ENCODE results near the gene RNF14. TPM values are rescaled to one million over a fixed set of nuclear protein-coding genes. Genes with fewer than 3 reads are reported as not detected.

The RNF14 gene
- total and polyA plus RNA-seq, 10 of the 15 experiments (the other 5 are each of a cell fraction or from before 2014, with no cell fraction given): 13.2 to 41.8 (median 28.3) TPM

DNA sequence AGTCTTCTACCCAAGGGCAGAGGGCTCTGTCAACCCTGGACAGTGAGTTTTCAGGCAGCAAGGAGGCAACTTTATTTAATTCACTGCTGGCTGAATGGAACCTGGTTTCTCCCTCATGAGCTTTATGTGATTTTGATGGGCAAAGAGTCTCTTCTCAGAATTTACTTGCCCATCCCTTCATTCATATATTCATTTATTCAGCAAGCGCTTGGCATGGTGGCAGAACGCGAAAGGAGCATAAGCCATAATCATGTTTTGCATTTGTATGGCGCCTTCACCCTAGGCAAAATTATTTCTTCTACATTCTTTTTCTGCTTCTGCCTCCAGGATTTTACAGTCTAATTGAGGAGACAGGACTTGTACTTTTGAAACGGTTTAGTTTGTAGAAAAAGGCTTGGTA, 37.2 kb upstream of the RNF14 start:
- intact Hi-C loops (cut with micrococcal nuclease; ENCODE audit: unreplicated experiment): no loop called here

More for the DNA sequence above, 37.2 kb upstream of the RNF14 start:
- no peak for DNase-seq (ENCODE audit: low read depth, low spot score)
- no peaks in the 10 kb centered on the region for H3K27me3 ChIP-seq (replicated peaks in 1 of 2; ENCODE audit: control insufficient read depth in 2 of 2, insufficient read depth in 2 of 2, low read length in 1 of 2)
- no peak overlapping the region for H3K9ac ChIP-seq (ENCODE audit: control insufficient read depth, insufficient read depth, low read length)
- H3K9me3 ChIP-seq (replicated peaks; ENCODE audit: control insufficient read depth, insufficient read depth, low read length): no peaks in the 10 kb centered on the region
- no peaks in the 10 kb centered on the region for H4K20me1 ChIP-seq (ENCODE audit: control insufficient read depth, insufficient read depth)
- no peak overlapping the region for H3K4me3 ChIP-seq
- ChIA-PET SMC1A (ENCODE audit: uncharacterized antibody, unreplicated experiment) (no interaction called here), POLR2A (no interaction called here), CTCF (interaction anchor here (1.0 kb wide), 1 partner anchor 29 kb away, joined by 3 read pairs; no protein-coding TSS in a partner anchor), RAD21 (ENCODE audit: unreplicated experiment) (no interaction called here)
- H3K4me2 ChIP-seq (ENCODE audit: control insufficient read depth, insufficient read depth): no peak overlapping the region
- 90% methylated on average over 5 of the region's 5 CpGs for WGBS (ENCODE audit: insufficient coverage, insufficient replicate concordance, low lambda C conversion rate, missing lambda C conversion rate)
- H3K79me2 ChIP-seq (ENCODE audit: control insufficient read depth, insufficient read depth, low read length): no peaks in the 10 kb centered on the region
- H3K4me1 ChIP-seq (ENCODE audit: control insufficient read depth, insufficient read depth, low read length): no peaks in the 10 kb centered on the region
- H3K27ac ChIP-seq (ENCODE audit: control insufficient read depth, insufficient read depth): no peak overlapping the region
- H3K36me3 ChIP-seq (ENCODE audit: control insufficient read depth in 2 of 2, insufficient read depth in 2 of 2, low read length in 1 of 2): peaks cover 15 to 28% of the 10 kb centered on the region in 2 experiments
- no TSS peak for BruUV-seq (replicated peaks)
- in situ Hi-C loops (cut with MboI): no loop called here
- no peak for ATAC-seq
- no peak overlapping the region for H2AFZ ChIP-seq (ENCODE audit: control insufficient read depth, low read depth, low read length)
- FAIRE-seq: no peak
- TF ChIP-seq SP1 (IDR thresholded peaks at IDR 0.05; ENCODE audit: low read depth, low read length) (no peak), RB1 (IDR thresholded peaks at IDR 0.05; ENCODE audit: borderline replicate concordance) (no peak), SIN3A (IDR thresholded peaks at IDR 0.05; ENCODE audit: low read depth, low read length) (no peak), PKNOX1 (IDR thresholded peaks at IDR 0.05) (no peak), ZBTB4 (CRISPR knock-in tag; IDR thresholded peaks at IDR 0.05) (no peak), NFYA (IDR thresholded peaks at IDR 0.05; ENCODE audit: borderline replicate concordance, low read depth, low read length) (no peak), DPF2 (IDR thresholded peaks at IDR 0.05) (no peak), IRF4 (IDR thresholded peaks at IDR 0.05; ENCODE audit: low read depth, low read length) (no peak), ZBTB33 (IDR thresholded peaks at IDR 0.05) (no peak), KAT2A (conservative IDR thresholded peaks at IDR 0.05; ENCODE audit: control insufficient read depth, low read depth, low read length) (no peak), JUNB (IDR thresholded peaks at IDR 0.05) (no peak), CHD2 (IDR thresholded peaks at IDR 0.05; ENCODE audit: borderline replicate concordance, low read depth, low read length) (no peak), RBBP5 (conservative IDR thresholded peaks at IDR 0.05) (no peak)
- TF ChIP-seq, protein P1, sequence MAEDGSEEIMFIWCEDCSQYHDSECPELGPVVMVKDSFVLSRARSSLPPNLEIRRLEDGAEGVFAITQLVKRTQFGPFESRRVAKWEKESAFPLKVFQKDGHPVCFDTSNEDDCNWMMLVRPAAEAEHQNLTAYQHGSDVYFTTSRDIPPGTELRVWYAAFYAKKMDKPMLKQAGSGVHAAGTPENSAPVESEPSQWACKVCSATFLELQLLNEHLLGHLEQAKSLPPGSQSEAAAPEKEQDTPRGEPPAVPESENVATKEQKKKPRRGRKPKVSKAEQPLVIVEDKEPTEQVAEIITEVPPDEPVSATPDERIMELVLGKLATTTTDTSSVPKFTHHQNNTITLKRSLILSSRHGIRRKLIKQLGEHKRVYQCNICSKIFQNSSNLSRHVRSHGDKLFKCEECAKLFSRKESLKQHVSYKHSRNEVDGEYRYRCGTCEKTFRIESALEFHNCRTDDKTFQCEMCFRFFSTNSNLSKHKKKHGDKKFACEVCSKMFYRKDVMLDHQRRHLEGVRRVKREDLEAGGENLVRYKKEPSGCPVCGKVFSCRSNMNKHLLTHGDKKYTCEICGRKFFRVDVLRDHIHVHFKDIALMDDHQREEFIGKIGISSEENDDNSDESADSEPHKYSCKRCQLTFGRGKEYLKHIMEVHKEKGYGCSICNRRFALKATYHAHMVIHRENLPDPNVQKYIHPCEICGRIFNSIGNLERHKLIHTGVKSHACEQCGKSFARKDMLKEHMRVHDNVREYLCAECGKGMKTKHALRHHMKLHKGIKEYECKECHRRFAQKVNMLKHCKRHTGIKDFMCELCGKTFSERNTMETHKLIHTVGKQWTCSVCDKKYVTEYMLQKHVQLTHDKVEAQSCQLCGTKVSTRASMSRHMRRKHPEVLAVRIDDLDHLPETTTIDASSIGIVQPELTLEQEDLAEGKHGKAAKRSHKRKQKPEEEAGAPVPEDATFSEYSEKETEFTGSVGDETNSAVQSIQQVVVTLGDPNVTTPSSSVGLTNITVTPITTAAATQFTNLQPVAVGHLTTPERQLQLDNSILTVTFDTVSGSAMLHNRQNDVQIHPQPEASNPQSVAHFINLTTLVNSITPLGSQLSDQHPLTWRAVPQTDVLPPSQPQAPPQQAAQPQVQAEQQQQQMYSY (CRISPR knock-in tag; IDR thresholded peaks at IDR 0.05): no peak
